Spleen (tissue), 11 donors: ENCODE results near the gene HPGDS. TPM values are rescaled to one million over a fixed set of nuclear protein-coding genes. Genes with fewer than 3 reads are reported as not detected.
"Not testable (repeated sequence)": the region's sequence is repeated elsewhere in the genome, so short reads cannot be mapped to it uniquely, and the experiment has no call there.

Experiments used
- DNase-seq: peaks from one replicate; pipeline ENCODE4 v3.0.0-alpha.2; 2020
- H3K27ac ChIP-seq, 8 donors: fragments of 200-600 bp; sonication (generic) in 7 of 8; 1 replicate in 4 of 8; 2 replicates in 4 of 8; pipeline versions ENCODE4 v1.5.0 to v1.8.0; 2016 to 2021; ENCODE audit warnings: inconsistent platforms in 4 of 8, mild to moderate bottlenecking in 4 of 8, moderate library complexity in 1 of 8
- H3K27me3 ChIP-seq, 7 donors: fragments of 200-600 bp; sonication (generic) in 6 of 7; replicated peaks in 1 of 7; 1 replicate in 4 of 7; 2 replicates in 3 of 7; pipeline versions ENCODE4 v1.5.0 to v1.8.0; 2016 to 2021; ENCODE audit warnings: inconsistent platforms in 3 of 7, mild to moderate bottlenecking in 1 of 7
- H3K36me3 ChIP-seq, 6 donors: fragments of 200-600 bp; sonication (generic) in 5 of 6; 1 replicate in 4 of 6; 2 replicates in 2 of 6; pipeline versions ENCODE4 v1.5.0 to v1.8.0; 2016 to 2021; ENCODE audit warnings: inconsistent platforms in 2 of 6
- H3K4me1 ChIP-seq, 6 donors: fragments of 200-600 bp; sonication (generic) in 5 of 6; 1 replicate in 3 of 6; 2 replicates in 3 of 6; pipeline versions ENCODE4 v1.5.0 to v1.8.0; 2016 to 2021; ENCODE audit warnings: inconsistent platforms in 3 of 6
- H3K4me3 ChIP-seq, 8 donors: fragments of 200-600 bp; sonication (generic) in 7 of 8; 1 replicate in 4 of 8; 2 replicates in 4 of 8; pipeline versions ENCODE4 v1.5.0 to v1.8.0; 2016 to 2021; ENCODE audit warnings: inconsistent platforms in 4 of 8, mild to moderate bottlenecking in 4 of 8, moderate library complexity in 2 of 8
- H3K9me3 ChIP-seq, 8 donors: fragments of 200-600 bp; sonication (generic) in 7 of 8; 1 replicate in 4 of 8; 2 replicates in 4 of 8; pipeline versions ENCODE4 v1.5.0 to v1.8.0; 2016 to 2021; ENCODE audit warnings: inconsistent platforms in 4 of 8
- POLR2A ChIP-seq, 3 donors: fragments of 450-650 bp; IDR thresholded peaks; one replicate each; pipeline ENCODE4 v1.5.1; 2017; ENCODE audit warnings: antibody characterized with exemption in 3 of 3, mild to moderate bottlenecking in 1 of 3
- POLR2AphosphoS5 ChIP-seq, 3 donors: sonication (generic); formaldehyde crosslinking; IDR thresholded peaks; one replicate each; pipeline ENCODE4 v1.5.1; 2017; ENCODE audit warnings: antibody characterized with exemption in 3 of 3
- WGBS, 5 donors: extraction: QIAGEN DNeasy Blood & Tissue Kit in 3 of 5; methylation state at CpG; one replicate each; pipeline versions ENCODE4 v1.1.5 to v1.1.7; 2013 to 2018; 5-methylcytosine and 5-hydroxymethylcytosine counted together
- intact Hi-C: fragments of 100-400 bp; cut with DNase I; formaldehyde crosslinking; loops from one replicate; pipeline ENCODE4 v1.15.0; 2023; ENCODE audit warnings: low total_unique reads
- polyA plus RNA-seq, 3 donors: library from polyadenylated mRNA; stranded (reverse); fragments of 200-250 nt; gene quantifications; one replicate each; pipeline ENCODE4 v1.2.1, GENCODE V29; 2013
- total RNA-seq, 7 donors: library from RNA; depleted of rRNA in 3 of 7; stranded (reverse); fragments of >200 nt in 3 of 7; fragmentation: NEBNext Ultra II Directional in 4 of 7; extraction: Animal tissue kit (Norgen Biotek cat#: 25700) in 4 of 7; gene quantifications; one replicate each; pipeline versions ENCODE4 v1.1.0 to v1.2.1, GENCODE V29; 2016 to 2021
- TF ChIP-seq, protein P1 (sequence below), 11 experiments: fragments of 200-600 bp in 7 of 11; fragments of 450-650 bp in 4 of 11; sonication (generic) in 4 of 11; IDR thresholded peaks in 8 of 11; conservative IDR thresholded peaks in 3 of 11; 1 replicate in 7 of 11; 2 replicates in 4 of 11; pipeline versions ENCODE4 v1.4.0 to v1.8.0; 2016 to 2021; ENCODE audit warnings: antibody characterized with exemption in 11 of 11, inconsistent platforms in 4 of 11, mild to moderate bottlenecking in 1 of 11
- donor health status: healthy with polysubstance abuse.
- donor health status: DM: no; HTN: no; CAD: no; lungs with moderate emphysema.
- donor health status: DM: no; HTN: no; CAD: no.
- donor health status: Bipolar disorder and iron deficiency.
- donor health status: healthy.
- donor health status: DM: no; HTN: no; CAD: no.
- donor health status: DM: yes; HTN: yes; CAD: no.

HPGDS gene
- total and polyA plus RNA-seq, 10 donors: 0.04 to 2.2 (median 0.42) TPM; not detected in 4

GRCh38 chr4:94344457-94344856, 1.8 kb upstream of the HPGDS start:
- H3K27me3 ChIP-seq: no peaks in the 10 kb centered on the region
- intact Hi-C loops: no loop called here
- no peaks in the 10 kb centered on the region for H3K9me3 ChIP-seq
- DNase-seq: no peak
- H3K4me3 ChIP-seq: no peak overlapping the region
- H3K36me3 ChIP-seq: no peaks in the 10 kb centered on the region
- H3K27ac ChIP-seq: peak overlapping the region in 2 of 8 donors; percentile 8 to 48
- peaks cover 0 to 37% (median 15%) of the 10 kb centered on the region in 6 donors for H3K4me1 ChIP-seq
- TF ChIP-seq POLR2A (IDR thresholded peaks at IDR 0.05) (no peak), POLR2AphosphoS5 (IDR thresholded peaks at IDR 0.05) (no peak)
- 84 to 92% (median 90%) methylated on average over 5 of the region's 5 CpGs for WGBS, 5 donors

- Histone ChIP-seq H3K27me3 (no peaks in the 10 kb centered on the region), H3K27ac (peak overlapping the region in 1 of 8 donors; percentile 14), H3K4me3 (no peak overlapping the region), H3K36me3 (no peaks in the 10 kb centered on the region), H3K9me3 (no peaks in the 10 kb centered on the region), H3K4me1 (peaks cover 0 to 46% (median 15%) of the 10 kb centered on the region in 6 donors)
- DNase-seq: no peak
- TF ChIP-seq POLR2AphosphoS5 (IDR thresholded peaks at IDR 0.05) (no peak), POLR2A (IDR thresholded peaks at IDR 0.05) (no peak)
- TF ChIP-seq, protein P1, sequence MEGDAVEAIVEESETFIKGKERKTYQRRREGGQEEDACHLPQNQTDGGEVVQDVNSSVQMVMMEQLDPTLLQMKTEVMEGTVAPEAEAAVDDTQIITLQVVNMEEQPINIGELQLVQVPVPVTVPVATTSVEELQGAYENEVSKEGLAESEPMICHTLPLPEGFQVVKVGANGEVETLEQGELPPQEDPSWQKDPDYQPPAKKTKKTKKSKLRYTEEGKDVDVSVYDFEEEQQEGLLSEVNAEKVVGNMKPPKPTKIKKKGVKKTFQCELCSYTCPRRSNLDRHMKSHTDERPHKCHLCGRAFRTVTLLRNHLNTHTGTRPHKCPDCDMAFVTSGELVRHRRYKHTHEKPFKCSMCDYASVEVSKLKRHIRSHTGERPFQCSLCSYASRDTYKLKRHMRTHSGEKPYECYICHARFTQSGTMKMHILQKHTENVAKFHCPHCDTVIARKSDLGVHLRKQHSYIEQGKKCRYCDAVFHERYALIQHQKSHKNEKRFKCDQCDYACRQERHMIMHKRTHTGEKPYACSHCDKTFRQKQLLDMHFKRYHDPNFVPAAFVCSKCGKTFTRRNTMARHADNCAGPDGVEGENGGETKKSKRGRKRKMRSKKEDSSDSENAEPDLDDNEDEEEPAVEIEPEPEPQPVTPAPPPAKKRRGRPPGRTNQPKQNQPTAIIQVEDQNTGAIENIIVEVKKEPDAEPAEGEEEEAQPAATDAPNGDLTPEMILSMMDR (IDR thresholded peaks at IDR 0.05 in 8 of 11, conservative IDR thresholded peaks at IDR 0.05 in 3 of 11): no peak
- WGBS, 5 donors: 80 to 92% (median 87%) methylated on average over 3 of the region's 3 CpGs
- intact Hi-C loops: no loop called here
Observed at GRCh38 chr4:94341481-94342370, 910 bp downstream of the HPGDS start.

GRCh38 chr4:94339779-94340178, 2.9 kb downstream of the HPGDS start:
- TF ChIP-seq, protein P1 (IDR thresholded peaks at IDR 0.05 in 8 of 11, conservative IDR thresholded peaks at IDR 0.05 in 3 of 11): no peak
- TF ChIP-seq POLR2AphosphoS5 (IDR thresholded peaks at IDR 0.05) (no peak), POLR2A (IDR thresholded peaks at IDR 0.05) (no peak)
- Histone ChIP-seq H3K4me1 (peaks cover 0 to 29% (median 4%) of the 10 kb centered on the region in 6 donors), H3K36me3 (no peaks in the 10 kb centered on the region), H3K27ac (no peak overlapping the region), H3K9me3 (no peaks in the 10 kb centered on the region), H3K27me3 (no peaks in the 10 kb centered on the region), H3K4me3 (peak overlapping the region in 3 of 8 donors; percentile 1 to 31 (median 2))
- DNase-seq: no peak
- 67 to 76% (median 70%) methylated on average over 9 of the region's 9 CpGs for WGBS, 5 donors
- intact Hi-C loops: no loop called here

DNA sequence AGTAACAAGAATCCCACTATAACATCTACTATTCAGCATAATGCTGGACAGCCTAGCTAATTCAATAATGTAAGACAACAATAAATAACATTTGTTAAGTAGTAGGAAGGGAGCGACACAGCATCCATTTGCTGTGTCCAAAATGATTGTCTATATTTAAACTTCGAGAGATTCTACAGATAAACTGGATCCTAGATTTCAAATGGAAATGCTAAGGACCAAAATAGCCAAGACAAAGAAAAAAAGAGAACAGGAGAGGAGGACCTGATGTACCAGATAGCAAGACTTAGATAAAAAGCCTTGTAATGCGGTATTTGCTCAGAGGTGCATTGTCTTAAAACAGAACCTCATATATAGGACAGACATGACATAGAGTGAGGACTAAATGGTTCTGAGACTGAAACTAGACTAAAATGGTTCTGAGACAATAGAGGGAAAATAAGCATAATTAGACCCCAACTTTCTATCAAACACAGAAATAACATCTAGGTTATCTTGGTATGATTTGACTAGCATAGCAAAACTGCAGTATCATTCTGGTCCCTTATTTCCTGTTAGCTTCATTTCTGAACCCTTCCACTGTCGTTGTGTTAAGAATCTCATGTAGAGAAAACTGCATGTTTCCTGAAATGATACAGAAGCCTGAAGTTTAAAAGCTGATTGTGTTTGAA, 3.8 kb downstream of the HPGDS start:
- peaks cover 0 to 29% (median 3%) of the 10 kb centered on the region in 6 donors for H3K4me1 ChIP-seq
- 60 to 68% (median 65%) methylated on average over 4 of the region's 4 CpGs for WGBS, 5 donors
- no peak for TF ChIP-seq POLR2AphosphoS5 (IDR thresholded peaks at IDR 0.05)
- TF ChIP-seq POLR2A (IDR thresholded peaks at IDR 0.05): no peak
- TF ChIP-seq, protein P1 (IDR thresholded peaks at IDR 0.05 in 8 of 11, conservative IDR thresholded peaks at IDR 0.05 in 3 of 11): no peak
- no peak overlapping the region for H3K27ac ChIP-seq
- no peak for DNase-seq
- no peak overlapping the region for H3K4me3 ChIP-seq
- H3K36me3 ChIP-seq: no peaks in the 10 kb centered on the region
- H3K9me3 ChIP-seq: no peaks in the 10 kb centered on the region
- H3K27me3 ChIP-seq: no peaks in the 10 kb centered on the region
- intact Hi-C loops: no loop called here

GRCh38 chr4:94336791-94337190, 5.8 kb downstream of the HPGDS start:
- H3K4me3 ChIP-seq, H3K9me3 ChIP-seq, H3K27ac ChIP-seq, intact Hi-C loops, DNase-seq, H3K27me3 ChIP-seq, H3K36me3 ChIP-seq: not testable (repeated sequence)
- H3K4me1 ChIP-seq: peaks cover 0 to 14% (median 3%) of the 10 kb centered on the region in 6 donors
- WGBS, 5 donors: 80 to 93% (median 82%) methylated on average over 5 of the region's 5 CpGs
